HG03442 (cell line): ENCODE results near the gene IRF3.
"Not testable (repeated sequence)": the region's sequence is repeated elsewhere in the genome, so short reads cannot be mapped to it uniquely, and the experiment has no call there.

ENCODE experiments used
- ATAC-seq: cut with Tn5 transposase; IDR thresholded peaks from one replicate; pipeline ENCODE4 v1.9.1; 2021; ENCODE audit warnings: mild to moderate bottlenecking, moderate library complexity; ENCODE audit not compliant: unreplicated experiment

The IRF3 gene

GRCh38 chr19:49626226-49626625, 39.4 kb downstream of the IRF3 start:
- ATAC-seq = no peak

- no peak for ATAC-seq
Measured at GRCh38 chr19:49624967-49625910, 40.4 kb downstream of the IRF3 start.

GRCh38 chr19:49617860-49618259, 47.8 kb downstream of the IRF3 start:
- not testable (repeated sequence) for ATAC-seq

GRCh38 chr19:49616945-49617344, 48.7 kb downstream of the IRF3 start:
- ATAC-seq = no peak

GRCh38 chr19:49616532-49616931, 49.1 kb downstream of the IRF3 start:
- ATAC-seq = no peak

GRCh38 chr19:49615861-49616260, 49.8 kb downstream of the IRF3 start:
- ATAC-seq = no peak

- no peak for ATAC-seq
Measured at GRCh38 chr19:49614096-49614833, 51.4 kb downstream of the IRF3 start.

- ATAC-seq = no peak
Measured at GRCh38 chr19:49613374-49613773, 52.3 kb downstream of the IRF3 start.
